Stimulated activated naive CD8-positive, alpha-beta T cell treated with anti-CD3 and anti-CD28 coated beads, Interleukin-15, Interleukin-2, amounts not matched to agents 100 ng/mL and 50 ng/mL, for 24 hours (primary cell): ENCODE data around the gene AMIGO2.
"Not testable (repeated sequence)": the region's sequence is repeated elsewhere in the genome, so short reads cannot be mapped to it uniquely, and the experiment has no call there.

Source experiments
- H3K27ac Mint-ChIP-seq: one replicate; pipeline ENCODE4 v1.8.0; 2021; ENCODE audit warnings: mild to moderate bottlenecking, mixed read lengths
- H3K27me3 Mint-ChIP-seq: one replicate; pipeline ENCODE4 v1.8.0; 2021; ENCODE audit warnings: mixed read lengths
- H3K36me3 Mint-ChIP-seq: one replicate; pipeline ENCODE4 v1.8.0; 2021; ENCODE audit warnings: low read depth, mixed read lengths
- H3K4me1 Mint-ChIP-seq: one replicate; pipeline ENCODE4 v1.8.0; 2021; ENCODE audit warnings: low read depth, mixed read lengths
- H3K4me3 Mint-ChIP-seq: one replicate; pipeline ENCODE4 v1.8.0; 2021; ENCODE audit warnings: mild to moderate bottlenecking, mixed read lengths
- H3K9me3 Mint-ChIP-seq: one replicate; pipeline ENCODE4 v1.8.0; 2021; ENCODE audit warnings: mixed read lengths

The AMIGO2 gene, protein sequence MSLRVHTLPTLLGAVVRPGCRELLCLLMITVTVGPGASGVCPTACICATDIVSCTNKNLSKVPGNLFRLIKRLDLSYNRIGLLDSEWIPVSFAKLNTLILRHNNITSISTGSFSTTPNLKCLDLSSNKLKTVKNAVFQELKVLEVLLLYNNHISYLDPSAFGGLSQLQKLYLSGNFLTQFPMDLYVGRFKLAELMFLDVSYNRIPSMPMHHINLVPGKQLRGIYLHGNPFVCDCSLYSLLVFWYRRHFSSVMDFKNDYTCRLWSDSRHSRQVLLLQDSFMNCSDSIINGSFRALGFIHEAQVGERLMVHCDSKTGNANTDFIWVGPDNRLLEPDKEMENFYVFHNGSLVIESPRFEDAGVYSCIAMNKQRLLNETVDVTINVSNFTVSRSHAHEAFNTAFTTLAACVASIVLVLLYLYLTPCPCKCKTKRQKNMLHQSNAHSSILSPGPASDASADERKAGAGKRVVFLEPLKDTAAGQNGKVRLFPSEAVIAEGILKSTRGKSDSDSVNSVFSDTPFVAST

DNA sequence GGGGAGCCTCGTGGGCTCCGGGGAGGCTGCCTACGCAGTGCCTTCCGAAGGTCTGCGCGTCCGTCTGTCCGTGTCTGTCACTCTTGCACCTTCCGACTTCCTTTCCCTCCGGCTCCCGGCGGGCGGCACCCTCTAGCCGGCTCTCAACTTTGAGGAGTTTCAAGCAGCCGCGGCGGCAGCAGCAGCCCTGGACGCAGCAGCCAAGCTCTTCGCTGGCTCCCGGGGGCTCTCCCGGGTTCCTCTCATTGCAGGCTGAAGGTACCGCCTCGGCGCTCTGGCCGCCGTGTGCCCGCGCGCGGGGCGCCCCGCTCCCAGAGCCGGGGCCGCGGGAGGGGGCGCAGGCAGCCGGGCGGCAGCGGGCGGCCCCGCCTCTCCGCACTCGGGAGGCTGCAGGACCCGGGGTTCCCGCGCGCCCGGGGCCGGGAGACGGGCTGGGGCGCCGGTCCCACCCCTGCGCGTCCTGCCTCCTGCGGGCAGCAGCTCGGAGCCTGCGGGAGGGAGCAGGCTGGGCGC, at the start of gene AMIGO2, which contains the start of gene PCED1B:
Gene AMIGO2 (minus strand): TSS at position 492 of the 513 bp plus-strand sequence. CDS start 957 bp downstream, outside the sequence.
Gene PCED1B (plus strand): TSS at position 154 of the 513 bp plus-strand sequence. CDS start 155,443 bp downstream, outside the sequence.
- Mint-ChIP-seq H3K4me3 (peak within 1 kb of the TSS; percentile 96), H3K27ac (peak within 1 kb of the TSS; percentile 99), H3K36me3 (peaks cover 46% of the 10 kb centered on the region), H3K9me3 (no peaks in the 10 kb centered on the region), H3K4me1 (peaks cover 78% of the 10 kb centered on the region), H3K27me3 (no peaks in the 10 kb centered on the region)

DNA sequence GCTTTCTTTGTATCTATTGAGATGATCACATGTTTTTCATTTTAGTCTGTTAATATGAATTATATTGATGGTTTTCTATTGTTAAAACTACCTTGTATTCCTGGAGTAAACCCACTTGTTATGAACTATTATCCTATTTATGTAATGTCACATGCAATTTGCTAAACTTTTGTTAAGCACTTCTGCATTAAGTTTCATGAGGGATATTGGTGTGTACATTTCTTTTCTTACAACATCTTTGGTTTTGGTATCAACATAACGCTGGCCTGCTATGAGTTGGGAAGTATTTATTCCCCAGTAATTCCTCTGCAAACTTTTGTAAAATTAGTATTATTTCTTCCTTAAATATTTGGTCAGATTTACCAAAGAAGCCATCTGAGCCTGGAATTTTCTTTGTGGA, 46.5 kb upstream of the AMIGO2 start:
- H3K27ac Mint-ChIP-seq: no peak overlapping the region
- H3K4me3 Mint-ChIP-seq: no peak overlapping the region
- H3K4me1 Mint-ChIP-seq: peaks cover 36% of the 10 kb centered on the region
- no peaks in the 10 kb centered on the region for H3K27me3 Mint-ChIP-seq
- H3K36me3 Mint-ChIP-seq: peaks cover 33% of the 10 kb centered on the region
- H3K9me3 Mint-ChIP-seq: no peaks in the 10 kb centered on the region

DNA sequence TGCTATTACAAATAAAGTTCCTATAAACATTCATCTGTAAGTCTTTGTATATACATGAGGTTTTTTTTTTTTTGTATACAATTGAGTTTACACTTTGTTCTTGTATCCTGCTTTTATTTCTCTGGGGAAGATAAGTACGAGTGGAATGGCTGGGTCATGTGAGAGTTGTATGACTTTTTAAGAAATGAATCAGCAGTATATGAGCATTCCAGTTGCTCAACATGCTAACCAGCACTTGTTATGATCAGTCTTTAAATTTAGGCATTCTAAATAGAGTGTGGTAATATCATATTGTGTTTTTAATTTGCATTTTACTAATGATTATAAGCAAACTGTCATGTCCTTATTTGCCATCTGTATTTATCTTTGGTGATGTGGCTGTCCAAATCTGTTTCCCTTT, 44.7 kb upstream of the AMIGO2 start:
- Mint-ChIP-seq H3K9me3 (no peaks in the 10 kb centered on the region), H3K4me3 (no peak overlapping the region), H3K36me3 (peaks cover 33% of the 10 kb centered on the region), H3K27ac (no peak overlapping the region), H3K4me1 (peaks cover 54% of the 10 kb centered on the region), H3K27me3 (no peaks in the 10 kb centered on the region)

DNA sequence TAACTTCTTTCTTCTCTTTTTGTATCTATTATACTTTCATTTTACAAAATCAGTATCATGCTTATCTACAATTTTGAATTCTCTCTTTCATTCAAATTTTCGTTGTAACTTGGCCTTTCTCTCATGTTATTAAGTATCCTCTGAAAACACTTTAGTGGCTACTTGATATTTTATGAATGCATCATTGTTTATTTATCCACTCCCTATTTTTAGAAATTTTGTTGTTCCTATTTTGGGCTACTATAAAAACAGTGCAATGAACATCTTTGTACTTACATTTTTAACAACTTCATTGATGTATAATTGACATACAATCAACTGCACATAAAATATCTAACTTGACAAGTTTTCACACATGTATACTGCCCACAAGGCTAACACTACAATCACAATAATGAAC, 44.0 kb upstream of the AMIGO2 start:
- H3K9me3 Mint-ChIP-seq: no peaks in the 10 kb centered on the region
- H3K4me3 Mint-ChIP-seq: no peak overlapping the region
- no peaks in the 10 kb centered on the region for H3K27me3 Mint-ChIP-seq
- H3K36me3 Mint-ChIP-seq: peaks cover 33% of the 10 kb centered on the region
- H3K4me1 Mint-ChIP-seq: peaks cover 57% of the 10 kb centered on the region
- H3K27ac Mint-ChIP-seq: no peak overlapping the region

DNA sequence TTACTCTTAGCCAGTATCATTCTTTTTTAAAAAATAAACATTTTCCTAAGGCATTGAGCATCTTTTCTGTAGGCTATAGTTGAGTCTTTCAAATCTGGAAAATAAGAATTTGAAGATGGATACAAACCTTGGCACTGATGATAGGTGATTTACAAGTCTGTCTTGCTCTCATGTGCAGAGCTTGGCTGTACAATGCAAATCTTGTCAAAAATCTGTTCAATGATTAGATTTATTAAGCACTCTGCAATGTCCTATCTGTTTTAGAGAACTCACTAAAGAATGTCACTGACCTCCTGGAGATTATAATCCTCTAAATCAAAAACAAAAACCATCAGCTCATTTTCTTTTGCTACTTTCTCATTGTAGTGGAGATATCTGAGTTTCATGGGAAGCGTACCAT, 42.8 kb upstream of the AMIGO2 start:
- no peaks in the 10 kb centered on the region for H3K9me3 Mint-ChIP-seq
- H3K36me3 Mint-ChIP-seq: peaks cover 26% of the 10 kb centered on the region
- peak overlapping the region; percentile 21 for H3K27ac Mint-ChIP-seq
- no peak overlapping the region for H3K4me3 Mint-ChIP-seq
- H3K27me3 Mint-ChIP-seq: no peaks in the 10 kb centered on the region
- peaks cover 63% of the 10 kb centered on the region for H3K4me1 Mint-ChIP-seq

DNA sequence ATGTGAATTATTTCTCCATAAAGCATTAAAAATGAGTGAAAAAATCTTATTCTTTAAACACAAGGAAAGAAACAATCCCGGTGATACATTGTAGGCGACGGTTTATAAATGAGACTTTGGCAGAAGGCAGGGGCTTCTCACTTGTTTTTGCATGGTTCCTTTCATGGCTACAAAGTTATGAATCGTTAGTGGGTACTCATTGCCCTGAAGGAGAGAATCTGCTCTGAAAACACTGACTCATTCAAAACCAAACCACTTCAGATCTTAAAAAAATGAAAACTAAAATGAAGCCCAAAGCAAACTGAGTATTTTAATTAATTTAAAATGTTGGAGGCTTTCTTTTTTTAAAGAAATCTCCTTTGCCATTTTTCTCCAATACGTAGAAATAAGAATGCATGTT, 41.4 kb upstream of the AMIGO2 start:
- Mint-ChIP-seq H3K36me3 (peaks cover 35% of the 10 kb centered on the region), H3K9me3 (no peaks in the 10 kb centered on the region), H3K27ac (peak overlapping the region; percentile 99), H3K4me3 (peak overlapping the region; percentile 59), H3K27me3 (no peaks in the 10 kb centered on the region), H3K4me1 (peaks cover 63% of the 10 kb centered on the region)

DNA sequence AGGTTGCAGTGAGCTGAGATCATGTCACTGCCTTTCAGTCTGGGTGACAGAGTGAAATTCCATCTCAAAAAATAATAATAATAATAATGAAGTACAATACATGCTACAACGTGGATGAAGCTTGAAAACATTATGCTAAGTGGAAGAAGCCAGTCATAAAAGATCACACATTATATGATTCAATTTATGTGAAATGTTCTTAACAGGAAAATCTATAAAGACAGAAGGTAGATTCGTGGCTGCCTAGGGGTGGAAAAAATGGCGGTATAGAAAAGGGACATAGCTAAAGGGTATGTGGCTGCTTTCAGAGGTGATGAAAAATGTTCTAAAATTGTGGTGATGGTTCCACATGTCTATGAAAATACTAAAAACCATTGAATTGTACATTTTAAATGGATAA, 41.0 kb upstream of the AMIGO2 start:
- Mint-ChIP-seq H3K27ac (peak overlapping the region; percentile 99), H3K9me3 (no peaks in the 10 kb centered on the region), H3K4me3 (peak overlapping the region; percentile 59), H3K36me3 (peaks cover 39% of the 10 kb centered on the region), H3K27me3 (no peaks in the 10 kb centered on the region), H3K4me1 (peaks cover 63% of the 10 kb centered on the region)

DNA sequence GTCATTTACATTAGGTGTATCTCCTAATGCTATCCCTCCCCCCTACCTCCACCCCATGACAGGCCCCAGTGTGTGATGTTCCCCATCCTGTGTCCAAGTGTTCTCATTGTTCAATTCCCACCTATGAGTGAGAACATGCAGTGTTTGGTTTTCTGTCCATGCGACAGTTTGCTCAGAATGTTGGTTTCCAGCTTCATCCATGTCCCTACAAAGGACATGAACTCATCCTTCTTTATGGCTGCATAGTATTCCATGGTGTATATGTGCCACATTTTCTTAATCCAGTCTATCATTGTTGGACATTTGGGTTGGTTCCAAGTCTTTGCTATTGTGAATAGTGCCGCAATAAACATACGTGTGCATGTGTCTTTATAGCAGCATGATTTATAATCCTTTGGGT, 37.5 kb upstream of the AMIGO2 start:
- Mint-ChIP-seq H3K4me1 (peaks cover 46% of the 10 kb centered on the region), H3K36me3 (peaks cover 25% of the 10 kb centered on the region)
- not testable (repeated sequence) for H3K27ac Mint-ChIP-seq, H3K9me3 Mint-ChIP-seq, H3K4me3 Mint-ChIP-seq, H3K27me3 Mint-ChIP-seq

DNA sequence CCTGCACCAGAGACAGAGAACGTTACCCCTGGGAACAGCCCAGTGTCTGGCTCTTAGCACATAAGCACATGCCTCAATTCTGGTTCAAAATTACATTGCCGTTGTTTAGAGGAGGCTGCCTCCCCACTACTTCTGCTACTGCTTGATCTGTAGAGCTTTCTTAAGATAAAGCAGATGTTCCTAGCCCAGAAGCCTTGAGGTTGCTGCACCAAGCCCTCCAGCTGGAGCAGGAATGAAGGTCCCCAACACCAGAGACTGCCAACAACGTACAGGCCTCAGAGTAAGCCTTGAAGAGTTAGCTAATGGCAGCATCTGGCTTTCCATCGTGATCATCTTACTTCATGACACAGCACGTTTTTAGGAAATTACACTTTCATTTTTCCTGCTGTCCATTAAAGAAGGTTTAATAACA, 34.7 kb upstream of the AMIGO2 start:
- Mint-ChIP-seq H3K4me3 (no peak overlapping the region), H3K27ac (no peak overlapping the region), H3K9me3 (no peaks in the 10 kb centered on the region), H3K36me3 (peaks cover 34% of the 10 kb centered on the region), H3K4me1 (peaks cover 46% of the 10 kb centered on the region), H3K27me3 (no peaks in the 10 kb centered on the region)

DNA sequence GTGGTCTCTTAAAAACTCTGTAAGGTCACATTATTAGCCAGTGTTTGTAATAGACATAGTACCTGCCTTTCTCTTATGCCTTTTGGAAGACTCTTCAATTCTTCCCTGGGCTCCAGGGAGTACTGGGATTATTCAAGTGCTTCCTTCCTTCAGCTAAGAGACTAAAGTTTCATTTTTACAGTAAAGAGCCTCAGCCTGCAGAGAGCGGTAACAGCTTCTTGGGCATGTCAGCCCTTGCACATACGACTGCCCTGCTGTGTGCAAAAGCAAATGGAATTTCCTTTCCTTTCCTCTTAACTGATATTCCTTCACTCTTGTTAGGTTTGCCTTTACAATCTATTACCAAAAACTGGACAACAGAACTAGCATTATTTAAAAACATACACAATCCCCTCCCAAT, 32.9 kb upstream of the AMIGO2 start:
- Mint-ChIP-seq H3K4me3 (peak overlapping the region; percentile 18), H3K27ac (no peak overlapping the region)

DNA sequence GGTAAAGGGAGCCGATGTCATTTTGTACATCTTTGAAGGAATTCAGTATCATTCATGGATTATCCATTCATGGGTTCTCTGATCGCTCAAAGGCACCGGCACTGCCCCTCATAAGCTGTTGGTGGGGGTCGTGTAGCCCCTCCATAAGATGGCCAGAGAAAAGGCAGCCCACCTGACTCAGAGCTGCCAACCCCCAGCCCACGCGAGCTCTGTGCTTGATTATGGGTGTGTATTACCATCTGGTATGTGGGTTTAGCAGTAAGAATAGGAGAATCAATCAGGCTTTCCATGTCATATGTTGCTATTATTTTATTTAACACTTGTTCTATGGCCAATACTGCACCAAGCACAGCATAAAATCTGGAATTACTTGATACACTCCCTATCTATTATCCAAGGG, 32.1 kb upstream of the AMIGO2 start:
- H3K36me3 Mint-ChIP-seq: peaks cover 39% of the 10 kb centered on the region
- no peaks in the 10 kb centered on the region for H3K9me3 Mint-ChIP-seq
- peak overlapping the region; percentile 61 for H3K4me3 Mint-ChIP-seq
- peaks cover 38% of the 10 kb centered on the region for H3K4me1 Mint-ChIP-seq
- H3K27me3 Mint-ChIP-seq: no peaks in the 10 kb centered on the region
- H3K27ac Mint-ChIP-seq: peak overlapping the region; percentile 88

More for the DNA sequence above, 32.9 kb upstream of the AMIGO2 start:
- Mint-ChIP-seq H3K4me1 (peaks cover 38% of the 10 kb centered on the region), H3K27me3 (no peaks in the 10 kb centered on the region), H3K9me3 (no peaks in the 10 kb centered on the region), H3K36me3 (peaks cover 39% of the 10 kb centered on the region)

DNA sequence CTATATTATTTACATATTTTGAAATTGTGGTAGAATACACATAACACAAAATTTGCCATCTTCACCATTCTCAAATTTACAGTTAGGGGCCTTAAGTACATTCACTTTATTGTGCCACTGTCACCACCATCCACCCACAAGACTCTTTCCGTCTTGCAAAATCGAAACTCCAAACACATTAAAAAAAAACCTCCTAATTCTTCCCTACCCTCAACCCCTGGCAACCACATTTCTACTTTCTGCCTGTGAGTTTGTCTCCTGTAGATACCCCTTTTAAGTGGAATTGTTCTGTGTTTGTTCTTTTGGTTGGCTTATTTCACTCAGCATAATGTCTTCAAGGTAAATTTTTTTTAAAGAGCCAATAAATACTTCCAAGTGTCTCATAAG, 31.6 kb upstream of the AMIGO2 start:
- H3K27me3 Mint-ChIP-seq: no peaks in the 10 kb centered on the region
- peak overlapping the region; percentile 61 for H3K4me3 Mint-ChIP-seq
- H3K36me3 Mint-ChIP-seq: peaks cover 40% of the 10 kb centered on the region
- H3K27ac Mint-ChIP-seq: peak overlapping the region; percentile 88
- no peaks in the 10 kb centered on the region for H3K9me3 Mint-ChIP-seq
- peaks cover 38% of the 10 kb centered on the region for H3K4me1 Mint-ChIP-seq

DNA sequence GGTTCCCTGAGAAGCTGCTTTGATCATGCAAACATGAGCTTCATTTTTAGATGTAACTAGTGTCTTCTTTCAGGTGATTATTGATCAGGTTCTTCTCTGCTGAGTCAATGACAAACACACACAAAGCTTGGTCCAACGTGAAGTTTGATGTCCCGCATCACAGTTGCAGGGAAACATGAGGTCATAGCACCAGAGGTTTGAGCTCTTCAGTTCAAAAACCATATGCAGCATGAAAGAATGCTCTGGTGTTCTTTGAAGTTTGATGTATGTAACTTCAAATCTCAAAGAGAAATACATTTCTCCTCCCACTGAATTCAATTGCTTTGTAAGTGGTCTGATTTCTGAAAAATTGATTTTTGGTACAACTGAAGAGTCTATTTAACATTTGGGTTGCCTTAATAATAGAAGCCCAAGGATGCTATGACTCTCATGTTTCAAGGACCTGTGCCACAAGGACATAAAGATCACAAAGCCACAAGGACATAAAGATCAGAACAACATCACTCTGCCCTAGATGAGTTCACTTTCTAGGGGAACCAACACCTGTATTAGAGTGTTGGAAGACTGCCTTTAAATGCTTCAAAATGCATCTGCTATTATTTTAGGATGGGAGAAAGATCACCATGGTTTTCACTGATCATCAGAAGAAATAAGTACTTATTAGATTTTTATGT, 31.1 kb upstream of the AMIGO2 start:
- peaks cover 35% of the 10 kb centered on the region for H3K36me3 Mint-ChIP-seq
- H3K9me3 Mint-ChIP-seq: no peaks in the 10 kb centered on the region
- H3K27ac Mint-ChIP-seq: peak overlapping the region; percentile 88
- peaks cover 39% of the 10 kb centered on the region for H3K4me1 Mint-ChIP-seq
- H3K4me3 Mint-ChIP-seq: peak overlapping the region; percentile 61
- no peaks in the 10 kb centered on the region for H3K27me3 Mint-ChIP-seq

DNA sequence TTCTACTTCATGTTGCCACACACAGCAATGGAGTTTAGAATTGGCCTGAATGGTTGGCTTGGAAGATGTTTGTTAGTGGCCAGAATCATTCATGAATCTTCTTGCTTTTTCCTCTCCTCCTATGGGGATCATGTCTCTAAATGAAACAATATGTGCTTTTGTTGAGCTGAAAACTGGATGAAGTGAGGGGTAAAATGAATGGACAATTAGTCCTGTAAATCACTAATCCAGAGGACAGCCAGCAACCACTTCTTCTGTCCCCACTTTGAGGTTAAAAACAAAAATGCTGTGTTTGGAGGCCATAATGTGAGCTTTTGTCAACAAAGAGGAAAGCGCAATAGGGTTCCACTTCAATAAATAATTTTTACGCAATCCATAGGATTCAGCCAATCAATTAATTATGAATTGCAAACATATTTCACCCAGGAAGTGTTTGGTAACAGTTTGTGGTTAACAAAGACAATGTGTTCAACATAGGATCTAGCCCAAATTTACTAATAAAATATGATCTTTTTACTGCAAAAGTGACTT, 30.3 kb upstream of the AMIGO2 start:
- Mint-ChIP-seq H3K27ac (peak overlapping the region; percentile 88), H3K4me3 (no peak overlapping the region), H3K9me3 (no peaks in the 10 kb centered on the region), H3K4me1 (peaks cover 47% of the 10 kb centered on the region), H3K36me3 (peaks cover 34% of the 10 kb centered on the region), H3K27me3 (no peaks in the 10 kb centered on the region)

DNA sequence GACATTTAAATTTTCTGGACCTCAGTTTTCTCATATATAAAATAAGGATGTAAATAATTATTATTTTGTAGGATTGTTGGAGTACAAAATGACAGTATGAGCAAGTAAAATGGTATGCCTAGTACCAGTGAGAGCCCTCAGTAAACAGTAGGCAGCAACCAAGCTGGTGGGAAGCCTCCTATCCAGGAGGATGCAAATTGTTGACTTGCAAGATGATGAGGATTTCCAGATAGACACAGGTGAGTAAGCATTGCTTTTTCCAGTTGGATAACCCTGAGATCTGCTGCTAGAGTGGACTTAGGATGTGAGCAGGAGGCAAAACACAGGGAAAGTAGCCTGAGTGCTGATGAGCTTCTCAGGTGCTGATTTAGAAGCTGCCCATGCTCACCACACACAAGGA, 28.2 kb upstream of the AMIGO2 start:
- Mint-ChIP-seq H3K36me3 (peaks cover 26% of the 10 kb centered on the region), H3K27me3 (no peaks in the 10 kb centered on the region), H3K4me1 (peaks cover 45% of the 10 kb centered on the region), H3K4me3 (no peak overlapping the region), H3K9me3 (no peaks in the 10 kb centered on the region), H3K27ac (no peak overlapping the region)
